Measurements from ENCODE around the gene TLX2. TPM values are rescaled to one million over a fixed set of nuclear protein-coding genes. Genes with fewer than 3 reads are reported as not detected.

The TLX2 gene
- total RNA-seq, 4 donors from 2014 or later: not detected

- Histone ChIP-seq H3K27ac (peak overlapping the region; percentile 90 to 95 (median 91)), H3K4me1 (peaks cover 18 to 56% (median 28%) of the 10 kb centered on the region in 3 donors), H3K4me3 (peak overlapping the region; percentile 83 to 98 (median 90)), H3K27me3 (no peaks in the 10 kb centered on the region), H3K36me3 (peaks cover 7 to 45% (median 21%) of the 10 kb centered on the region in 3 donors), H3K9me3 (no peaks in the 10 kb centered on the region)
- intact Hi-C loops (cut with DNase I): no loop called here
- WGBS, 2 donors: 2 to 17% methylated on average over 3 to 19 of the region's 54 CpGs
- DNase-seq: no peak
- TF ChIP-seq CTCF (IDR thresholded peaks at IDR 0.05) (no peak), POLR2A (IDR thresholded peaks at IDR 0.05) (no peak)
Observed at GRCh38 chr2:74530239-74531187, 16.3 kb downstream of the TLX2 start.

GRCh38 chr2:74531666-74532065 lies 17.4 kb downstream of the TLX2 start:
- Histone ChIP-seq H3K27ac (no peak overlapping the region), H3K27me3 (no peaks in the 10 kb centered on the region), H3K4me1 (peaks cover 18 to 44% (median 28%) of the 10 kb centered on the region in 3 donors), H3K9me3 (no peaks in the 10 kb centered on the region), H3K36me3 (peaks cover 2 to 34% (median 19%) of the 10 kb centered on the region in 3 donors), H3K4me3 (no peak overlapping the region)
- intact Hi-C loops (cut with DNase I): no loop called here
- no peak for DNase-seq
- 52 to 84% methylated on average over 6 of the region's 7 CpGs for WGBS, 2 donors
- no peak for TF ChIP-seq CTCF (IDR thresholded peaks at IDR 0.05)
- TF ChIP-seq POLR2A (IDR thresholded peaks at IDR 0.05): no peak

DNA sequence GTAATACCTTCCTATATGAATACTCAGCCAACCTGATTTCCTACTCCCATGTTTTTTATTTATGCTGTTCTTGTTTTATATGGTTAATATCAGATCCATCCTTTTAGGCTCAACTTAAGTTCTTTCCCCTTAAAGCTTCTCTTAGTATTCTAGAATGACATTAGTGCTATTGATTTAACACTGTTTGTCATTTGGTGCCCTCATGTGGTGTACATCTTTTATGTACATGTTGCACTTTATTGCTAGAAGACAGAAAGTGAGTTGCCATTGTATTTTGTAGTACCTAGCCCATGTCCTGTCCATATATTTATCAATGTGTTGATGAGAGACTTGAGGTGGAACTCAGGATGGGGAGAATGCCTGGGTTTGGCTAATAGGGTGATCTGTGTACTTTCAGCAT lies 18.0 kb downstream of the TLX2 start:
- TF ChIP-seq POLR2A (IDR thresholded peaks at IDR 0.05): no peak
- peak in 4 of 6 experiments; percentile 7 to 46 (median 24) for TF ChIP-seq CTCF (IDR thresholded peaks at IDR 0.05)
- H3K27me3 ChIP-seq: peaks cover 0 to 3% (median 0%) of the 10 kb centered on the region in 4 donors
- no peak overlapping the region for H3K4me3 ChIP-seq
- no peak for DNase-seq
- H3K9me3 ChIP-seq: no peaks in the 10 kb centered on the region
- H3K27ac ChIP-seq: no peak overlapping the region
- H3K4me1 ChIP-seq: peaks cover 18 to 44% (median 28%) of the 10 kb centered on the region in 3 donors
- peaks cover 0 to 28% (median 13%) of the 10 kb centered on the region in 3 donors for H3K36me3 ChIP-seq
- intact Hi-C loops (cut with DNase I): no loop called here

GRCh38 chr2:74533464-74533863 lies 19.2 kb downstream of the TLX2 start:
- Histone ChIP-seq H3K9me3 (no peaks in the 10 kb centered on the region), H3K36me3 (peaks cover 0 to 18% (median 10%) of the 10 kb centered on the region in 3 donors), H3K27me3 (peaks cover 0 to 13% (median 0%) of the 10 kb centered on the region in 4 donors), H3K4me3 (no peak overlapping the region), H3K27ac (no peak overlapping the region), H3K4me1 (peaks cover 14 to 35% (median 20%) of the 10 kb centered on the region in 3 donors)
- TF ChIP-seq POLR2A (IDR thresholded peaks at IDR 0.05) (no peak), CTCF (IDR thresholded peaks at IDR 0.05) (no peak)
- DNase-seq: no peak
- intact Hi-C loops (cut with DNase I): no loop called here
- WGBS, 2 donors: 71 to 81% methylated on average over 2 to 3 of the region's 4 CpGs

- Histone ChIP-seq H3K27me3 (peaks cover 0 to 22% (median 0%) of the 10 kb centered on the region in 4 donors), H3K9me3 (no peaks in the 10 kb centered on the region), H3K4me3 (no peak overlapping the region), H3K27ac (no peak overlapping the region), H3K4me1 (peaks cover 9 to 29% (median 14%) of the 10 kb centered on the region in 3 donors), H3K36me3 (peaks cover 0 to 18% (median 10%) of the 10 kb centered on the region in 3 donors)
- 62% methylated on average over 3 of the region's 12 CpGs; no CpG with 5 or more reads in 1 of the 2 donors for WGBS, 2 donors
- DNase-seq: no peak
- TF ChIP-seq POLR2A (IDR thresholded peaks at IDR 0.05) (no peak), CTCF (IDR thresholded peaks at IDR 0.05) (no peak)
- intact Hi-C loops (cut with DNase I): no loop called here
Observed at GRCh38 chr2:74534411-74534810, 20.2 kb downstream of the TLX2 start.
